Vagina (tissue), 2 donors: ENCODE results near the gene FAM53A. TPM values are rescaled to one million over a fixed set of nuclear protein-coding genes. Genes with fewer than 3 reads are reported as not detected.
"Not testable (repeated sequence)": the region's sequence is repeated elsewhere in the genome, so short reads cannot be mapped to it uniquely, and the experiment has no call there.

ENCODE experiments used
- DNase-seq, 2 donors: peaks; one replicate each; pipeline ENCODE4 v3.0.0-alpha.2; 2017; ENCODE audit errors: extremely low spot score in 2 of 2
- H3K27ac ChIP-seq: fragments of 200-600 bp; sonication (generic); one replicate; pipeline ENCODE4 v1.5.1; 2019
- H3K27me3 ChIP-seq: fragments of 200-600 bp; sonication (generic); one replicate; pipeline ENCODE4 v1.5.1; 2019
- H3K36me3 ChIP-seq, 2 donors: fragments of 200-600 bp; sonication (generic); one replicate each; pipeline ENCODE4 v1.5.1; 2017 to 2019
- H3K4me1 ChIP-seq: fragments of 200-600 bp; sonication (generic); one replicate; pipeline ENCODE4 v1.5.1; 2019
- H3K4me3 ChIP-seq, 2 donors: fragments of 200-600 bp; sonication (generic); 1 replicate in 1 of 2; 2 replicates in 1 of 2; pipeline ENCODE4 v1.5.1; 2016 to 2019
- H3K9me3 ChIP-seq: fragments of 200-600 bp; sonication (generic); one replicate; pipeline ENCODE4 v1.5.1; 2019
- CTCF ChIP-seq, 3 experiments: fragments of 450-650 bp in 2 of 3; fragments of 200-600 bp in 1 of 3; sonication (generic) in 1 of 3; IDR thresholded peaks; one replicate each; pipeline ENCODE4 v1.5.1; 2017 to 2019; ENCODE audit warnings: antibody characterized with exemption in 3 of 3, mild to moderate bottlenecking in 2 of 3, moderate library complexity in 2 of 3
- POLR2A ChIP-seq, 2 donors: fragments of 450-650 bp; IDR thresholded peaks; one replicate each; pipeline ENCODE4 v1.6.1; 2017; ENCODE audit warnings: antibody characterized with exemption in 2 of 2, mild to moderate bottlenecking in 2 of 2, moderate library complexity in 2 of 2
- POLR2AphosphoS5 ChIP-seq, 2 donors: sonication (generic); formaldehyde crosslinking; IDR thresholded peaks; one replicate each; pipeline ENCODE4 v1.9.0; 2017; ENCODE audit warnings: antibody characterized with exemption in 2 of 2, mild to moderate bottlenecking in 2 of 2, low read depth in 1 of 2; ENCODE audit not compliant: insufficient read depth in 1 of 2
- intact Hi-C: fragments of 100-400 bp; cut with DNase I; formaldehyde crosslinking; loops from one replicate; pipeline ENCODE4 v1.15.1; 2023
- total RNA-seq: library from RNA; depleted of rRNA; stranded (reverse); fragments of >200 nt; gene quantifications from one replicate; pipeline ENCODE4 v1.2.3, GENCODE V29; 2016

Gene FAM53A
- total RNA-seq, 1 donor from 2014 or later = 13.8 TPM

GRCh38 chr4:1608821-1609500 is 75.2 kb downstream of the FAM53A start:
- H3K4me1 ChIP-seq = peaks cover 10% of the 10 kb centered on the region
- intact Hi-C loops = no loop called here
- H3K4me3 ChIP-seq = no peak overlapping the region
- no peak for DNase-seq
- H3K36me3 ChIP-seq = no peaks in the 10 kb centered on the region
- no peak for TF ChIP-seq POLR2AphosphoS5 (IDR thresholded peaks at IDR 0.05; ENCODE audit: insufficient read depth in 1 of 2, low read depth in 1 of 2)
- TF ChIP-seq POLR2A (IDR thresholded peaks at IDR 0.05) = no peak
- H3K9me3 ChIP-seq = no peaks in the 10 kb centered on the region
- H3K27ac ChIP-seq = no peak overlapping the region
- no peaks in the 10 kb centered on the region for H3K27me3 ChIP-seq

- no peak overlapping the region for H3K4me3 ChIP-seq
- DNase-seq = no peak
- H3K27ac ChIP-seq = no peak overlapping the region
- TF ChIP-seq CTCF (IDR thresholded peaks at IDR 0.05) (no peak), POLR2AphosphoS5 (IDR thresholded peaks at IDR 0.05; ENCODE audit: insufficient read depth in 1 of 2, low read depth in 1 of 2) (no peak), POLR2A (IDR thresholded peaks at IDR 0.05) (no peak)
- no peaks in the 10 kb centered on the region for H3K9me3 ChIP-seq
- H3K36me3 ChIP-seq = no peaks in the 10 kb centered on the region
- H3K4me1 ChIP-seq = peaks cover 14% of the 10 kb centered on the region
- no peaks in the 10 kb centered on the region for H3K27me3 ChIP-seq
- intact Hi-C loops = no loop called here
These were observed 75.8 kb downstream of the FAM53A start for GRCh38 chr4:1608196-1608820.

GRCh38 chr4:1607436-1608195 is 76.5 kb downstream of the FAM53A start:
- H3K27ac ChIP-seq, H3K9me3 ChIP-seq, H3K4me3 ChIP-seq, DNase-seq, intact Hi-C loops, H3K27me3 ChIP-seq, H3K36me3 ChIP-seq: not testable (repeated sequence)
- H3K4me1 ChIP-seq = peaks cover 14% of the 10 kb centered on the region

GRCh38 chr4:1604706-1605205 is 79.4 kb downstream of the FAM53A start:
- intact Hi-C loops = no loop called here
- peaks cover 14% of the 10 kb centered on the region for H3K4me1 ChIP-seq
- TF ChIP-seq CTCF (IDR thresholded peaks at IDR 0.05) = no peak
- TF ChIP-seq POLR2A (IDR thresholded peaks at IDR 0.05) = no peak
- TF ChIP-seq POLR2AphosphoS5 (IDR thresholded peaks at IDR 0.05; ENCODE audit: insufficient read depth in 1 of 2, low read depth in 1 of 2) = no peak
- DNase-seq = no peak
- H3K36me3 ChIP-seq = no peaks in the 10 kb centered on the region
- H3K27me3 ChIP-seq = no peaks in the 10 kb centered on the region
- H3K4me3 ChIP-seq = no peak overlapping the region
- H3K9me3 ChIP-seq = no peaks in the 10 kb centered on the region
- no peak overlapping the region for H3K27ac ChIP-seq

GRCh38 chr4:1604181-1604705 is 79.9 kb downstream of the FAM53A start:
- no peaks in the 10 kb centered on the region for H3K36me3 ChIP-seq
- no peaks in the 10 kb centered on the region for H3K9me3 ChIP-seq
- H3K27ac ChIP-seq = no peak overlapping the region
- no peaks in the 10 kb centered on the region for H3K27me3 ChIP-seq
- TF ChIP-seq POLR2AphosphoS5 (IDR thresholded peaks at IDR 0.05; ENCODE audit: insufficient read depth in 1 of 2, low read depth in 1 of 2) = no peak
- TF ChIP-seq POLR2A (IDR thresholded peaks at IDR 0.05) = no peak
- no peak for TF ChIP-seq CTCF (IDR thresholded peaks at IDR 0.05)
- H3K4me1 ChIP-seq = peaks cover 14% of the 10 kb centered on the region
- no peak overlapping the region for H3K4me3 ChIP-seq
- no peak for DNase-seq
- intact Hi-C loops = no loop called here
